Common myeloid progenitor, CD34-positive (primary cell): ENCODE data around the gene OR52W1.
A peak's percentile ranks its signal among the peaks of the same experiment; 100 is the strongest.

Experiments used
- CTCF ChIA-PET: fragments of 350-600 bp; sonication (Branson Sonifier 250); formaldehyde crosslinking; loops from one replicate; lab custom pipeline; 2021; ENCODE audit warnings: antibody characterized with exemption; lab: Charles Lee
- POLR2A ChIA-PET: fragments of 350-600 bp; sonication (Branson Sonifier 250); formaldehyde crosslinking; loops from one replicate; lab custom pipeline; 2021; ENCODE audit warnings: antibody characterized with exemption; lab: Charles Lee
- DNase-seq, 3 donors: peaks; one replicate each; pipeline versions ENCODE4 v3.0.0 to v3.0.0-alpha.2; 2013
- H3K27ac ChIP-seq, 2 experiments: 1 replicate in 1 of 2; 2 replicates in 1 of 2; pipeline ENCODE4 v1.7.0; 2013; ENCODE audit warnings: inconsistent platforms in 2 of 2, low read length in 2 of 2, mild to moderate bottlenecking in 2 of 2, low read depth in 1 of 2, moderate library complexity in 1 of 2; ENCODE audit not compliant: severe bottlenecking in 2 of 2, insufficient read depth in 1 of 2, poor library complexity in 1 of 2
- H3K27me3 ChIP-seq, 5 experiments: replicated peaks in 2 of 5; 1 replicate in 3 of 5; 2 replicates in 2 of 5; pipeline versions ENCODE4 v1.6.1 to v1.7.0; 2013; ENCODE audit warnings: low read length in 4 of 5, mild to moderate bottlenecking in 2 of 5, moderate library complexity in 2 of 5, inconsistent platforms in 1 of 5; ENCODE audit not compliant: insufficient read depth in 5 of 5, control insufficient read depth in 4 of 5
- H3K36me3 ChIP-seq, 4 experiments: 1 replicate in 2 of 4; 2 replicates in 2 of 4; pipeline versions ENCODE4 v1.6.1 to v1.7.0; 2013; ENCODE audit warnings: low read length in 3 of 4, control low read depth in 1 of 4, mild to moderate bottlenecking in 1 of 4; ENCODE audit not compliant: control insufficient read depth in 4 of 4, insufficient read depth in 4 of 4
- H3K4me1 ChIP-seq, 4 experiments: 1 replicate in 3 of 4; 2 replicates in 1 of 4; pipeline versions ENCODE4 v1.6.1 to v1.7.1; 2013; ENCODE audit warnings: low read length in 3 of 4, mild to moderate bottlenecking in 3 of 4, control low read depth in 1 of 4, inconsistent platforms in 1 of 4, moderate library complexity in 1 of 4; ENCODE audit not compliant: control insufficient read depth in 4 of 4, insufficient read depth in 4 of 4; ENCODE audit errors: control extremely low read depth in 1 of 4
- H3K4me3 ChIP-seq, 7 experiments: 1 replicate in 4 of 7; 2 replicates in 3 of 7; pipeline versions ENCODE4 v1.5.1 to v1.7.0; 2013; ENCODE audit warnings: mild to moderate bottlenecking in 7 of 7, low read length in 6 of 7, moderate library complexity in 6 of 7, inconsistent platforms in 2 of 7, low read depth in 2 of 7, control low read depth in 1 of 7; ENCODE audit not compliant: insufficient read depth in 4 of 7, control insufficient read depth in 1 of 7; ENCODE audit errors: extremely low read depth in 1 of 7
- H3K9me3 ChIP-seq, 5 experiments: 1 replicate in 4 of 5; 2 replicates in 1 of 5; pipeline versions ENCODE4 v1.6.1 to v1.7.1; 2013; ENCODE audit warnings: low read length in 4 of 5, mild to moderate bottlenecking in 2 of 5, inconsistent platforms in 1 of 5, low read depth in 1 of 5, moderate library complexity in 1 of 5; ENCODE audit not compliant: control insufficient read depth in 4 of 5, insufficient read depth in 2 of 5; ENCODE audit errors: control extremely low read depth in 1 of 5
- WGBS: methylation state at CpG from one replicate; pipeline ENCODE4 v1.1.5; 2013; ENCODE audit not compliant: insufficient coverage; 5-methylcytosine and 5-hydroxymethylcytosine counted together

Gene OR52W1

GRCh38 chr11:6191742-6192141, 7.3 kb upstream of the OR52W1 start:
- CTCF ChIA-PET, result interaction anchor here (1.0 kb wide), 1 partner anchor 9 kb away, joined by 3 read pairs; no protein-coding TSS in a partner anchor
- POLR2A ChIA-PET, result no interaction called here
- DNase-seq, result peak in 2 of 3 donors; percentile 4 to 7

GRCh38 chr11:6194065-6194581, 4.9 kb upstream of the OR52W1 start:
- Histone ChIP-seq H3K4me1 (peaks cover 0 to 7% (median 0%) of the 10 kb centered on the region in 4 experiments), H3K9me3 (no peaks in the 10 kb centered on the region), H3K4me3 (no peak overlapping the region), H3K27ac (no peak overlapping the region), H3K27me3 (peaks cover 0 to 2% (median 0%) of the 10 kb centered on the region in 5 experiments), H3K36me3 (no peaks in the 10 kb centered on the region)
- POLR2A ChIA-PET, result no interaction called here
- WGBS, result 80% methylated on average over 1 of the region's 1 CpG
- CTCF ChIA-PET, result no interaction called here
- DNase-seq, result no peak

More at GRCh38 chr11:6191742-6192141, 7.3 kb upstream of the OR52W1 start:
- Histone ChIP-seq H3K9me3 (no peaks in the 10 kb centered on the region), H3K4me1 (peaks cover 0 to 7% (median 0%) of the 10 kb centered on the region in 4 experiments), H3K4me3 (no peak overlapping the region), H3K27me3 (peaks cover 0 to 2% (median 0%) of the 10 kb centered on the region in 5 experiments), H3K27ac (no peak overlapping the region), H3K36me3 (no peaks in the 10 kb centered on the region)

- Histone ChIP-seq H3K4me3 (no peak overlapping the region), H3K9me3 (no peaks in the 10 kb centered on the region), H3K27ac (no peak overlapping the region), H3K27me3 (peaks cover 0 to 2% (median 0%) of the 10 kb centered on the region in 5 experiments), H3K36me3 (no peaks in the 10 kb centered on the region), H3K4me1 (peaks cover 0 to 11% (median 3%) of the 10 kb centered on the region in 4 experiments)
- ChIA-PET CTCF (no interaction called here), POLR2A (no interaction called here)
- peak in 2 of 3 donors; percentile 1 to 6 for DNase-seq
- 100% methylated on average over 2 of the region's 4 CpGs for WGBS
These were observed 2.6 kb upstream of the OR52W1 start for GRCh38 chr11:6196396-6196795.

- peaks cover 0 to 2% (median 0%) of the 10 kb centered on the region in 5 experiments for H3K27me3 ChIP-seq
- no peaks in the 10 kb centered on the region for H3K36me3 ChIP-seq
- POLR2A ChIA-PET, result no interaction called here
- no peak for DNase-seq
- H3K27ac ChIP-seq, result no peak overlapping the region
- no peaks in the 10 kb centered on the region for H3K9me3 ChIP-seq
- CTCF ChIA-PET, result interaction anchor here (1.1 kb wide), 1 partner anchor 31 kb away, joined by 3 read pairs; no protein-coding TSS in a partner anchor
- H3K4me3 ChIP-seq, result no peak overlapping the region
- peaks cover 0 to 11% (median 4%) of the 10 kb centered on the region in 4 experiments for H3K4me1 ChIP-seq
- WGBS, result 98% methylated on average over 4 of the region's 4 CpGs
These were observed 1.4 kb upstream of the OR52W1 start for GRCh38 chr11:6197466-6198200.

GRCh38 chr11:6200975-6201374, 2.0 kb downstream of the OR52W1 start:
- POLR2A ChIA-PET, result no interaction called here
- peaks cover 0 to 2% (median 0%) of the 10 kb centered on the region in 5 experiments for H3K27me3 ChIP-seq
- peaks cover 0 to 11% (median 7%) of the 10 kb centered on the region in 4 experiments for H3K36me3 ChIP-seq
- H3K9me3 ChIP-seq, result no peaks in the 10 kb centered on the region
- peaks cover 0 to 11% (median 6%) of the 10 kb centered on the region in 4 experiments for H3K4me1 ChIP-seq
- peak; percentile 14 to 70 (median 65) for DNase-seq
- CTCF ChIA-PET, result interaction anchor here (0.9 to 1.3 kb wide), 2 partner anchors 9 to 50 kb away, joined by 3 read pairs; no protein-coding TSS in a partner anchor
- H3K4me3 ChIP-seq, result no peak overlapping the region
- H3K27ac ChIP-seq, result no peak overlapping the region
- 100% methylated on average over 2 of the region's 4 CpGs for WGBS

- no peak overlapping the region for H3K4me3 ChIP-seq
- ChIA-PET POLR2A (no interaction called here), CTCF (interaction anchor here (0.9 to 1.3 kb wide), 2 partner anchors 10 to 49 kb away, joined by 3 read pairs; no protein-coding TSS in a partner anchor)
- H3K9me3 ChIP-seq, result no peaks in the 10 kb centered on the region
- H3K36me3 ChIP-seq, result peaks cover 0 to 11% (median 7%) of the 10 kb centered on the region in 4 experiments
- H3K4me1 ChIP-seq, result peaks cover 0 to 9% (median 5%) of the 10 kb centered on the region in 4 experiments
- WGBS, result 82% methylated on average over 1 of the region's 2 CpGs
- peak in 2 of 3 donors; percentile 42 to 45 for DNase-seq
- H3K27ac ChIP-seq, result no peak overlapping the region
- peaks cover 0 to 2% (median 0%) of the 10 kb centered on the region in 5 experiments for H3K27me3 ChIP-seq
These were observed 2.5 kb downstream of the OR52W1 start for GRCh38 chr11:6201481-6201880.

GRCh38 chr11:6202041-6202440, 3.0 kb downstream of the OR52W1 start:
- H3K27me3 ChIP-seq, result no peaks in the 10 kb centered on the region
- POLR2A ChIA-PET, result no interaction called here
- 89% methylated on average over 1 of the region's 1 CpG for WGBS
- no peak overlapping the region for H3K4me3 ChIP-seq
- peaks cover 0 to 11% (median 7%) of the 10 kb centered on the region in 4 experiments for H3K36me3 ChIP-seq
- CTCF ChIA-PET, result no interaction called here
- H3K27ac ChIP-seq, result no peak overlapping the region
- H3K4me1 ChIP-seq, result peaks cover 0 to 9% (median 4%) of the 10 kb centered on the region in 4 experiments
- no peak for DNase-seq
- no peaks in the 10 kb centered on the region for H3K9me3 ChIP-seq
